Activated CD8-positive, alpha-beta memory T cell treated with anti-CD3 and anti-CD28 coated beads, Interleukin-2, amount 50 U/mL, for 48 hours (primary cell): ENCODE measurements around the gene PKNOX1.
"Not testable (repeated sequence)": the region's sequence is repeated elsewhere in the genome, so short reads cannot be mapped to it uniquely, and the experiment has no call there.

Source experiments
- DNase-seq: peaks from one replicate; pipeline ENCODE4 v3.0.0-alpha.2; 2020

The PKNOX1 gene

DNA sequence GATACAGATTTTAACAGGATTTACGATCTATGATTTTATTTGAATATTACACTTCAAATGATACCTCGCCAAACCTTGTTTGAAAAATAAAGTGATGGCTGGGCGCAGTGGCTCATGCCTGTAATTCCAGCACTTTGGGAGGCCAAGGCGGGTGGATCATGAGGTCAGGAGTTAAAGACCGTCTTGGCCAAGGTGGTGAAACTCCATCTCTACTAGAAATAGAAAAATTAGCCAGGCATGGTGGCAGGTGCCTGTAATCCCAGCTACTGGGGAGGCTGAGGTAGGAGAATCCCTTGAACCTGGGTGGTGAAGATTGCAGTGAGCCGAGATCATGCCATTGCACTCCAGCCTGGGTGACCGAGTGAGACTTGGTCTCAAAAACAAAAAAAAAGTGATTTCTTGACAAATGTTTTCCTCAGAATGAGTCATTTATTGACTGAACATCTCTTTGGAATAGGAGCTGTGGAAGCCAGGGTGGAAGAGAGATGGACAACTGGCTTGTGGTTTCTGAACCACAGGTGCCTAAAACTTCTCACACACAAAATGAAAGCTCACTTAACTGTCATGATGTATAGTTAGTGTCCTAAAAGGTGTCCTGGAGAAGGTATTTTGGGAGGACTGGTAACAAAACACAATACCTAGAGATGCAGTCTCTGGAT, 11.9 kb downstream of the PKNOX1 start:
- DNase-seq: no peak

DNA sequence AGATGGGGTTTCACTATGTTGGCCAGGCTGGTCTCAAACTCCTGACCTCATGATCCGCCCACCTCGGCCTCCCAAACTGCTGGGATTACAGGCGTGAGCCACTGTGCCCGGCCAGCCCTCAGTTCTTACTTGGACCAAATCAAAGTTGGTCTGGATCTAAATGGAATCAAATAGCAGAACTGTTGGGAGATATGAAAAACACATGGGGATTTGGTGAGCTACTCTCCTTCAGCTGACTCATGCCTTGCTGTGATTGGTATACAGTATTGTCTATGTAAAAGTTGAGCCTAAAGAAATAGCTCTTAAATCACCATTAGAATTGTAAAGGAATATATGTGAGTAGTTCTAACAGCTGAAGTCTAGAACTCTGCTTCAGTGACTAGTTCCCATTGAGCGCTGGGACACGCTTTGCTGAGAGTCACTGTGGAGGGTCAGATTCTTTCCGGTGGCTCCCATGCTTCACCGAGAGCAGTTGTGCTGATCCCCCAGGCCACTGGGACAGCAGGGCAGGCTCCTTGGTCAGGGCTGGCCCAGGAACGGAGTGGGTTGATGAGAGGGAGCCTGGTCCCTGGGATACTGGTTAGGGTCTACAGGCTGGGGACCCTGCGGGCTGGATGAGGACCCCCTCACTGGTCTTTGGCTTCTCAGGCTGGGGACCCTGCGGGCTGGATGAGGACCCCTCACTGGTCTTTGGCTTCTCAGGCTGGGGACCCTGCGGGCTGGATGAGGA, 14.0 kb downstream of the PKNOX1 start:
- no peak for DNase-seq

DNA sequence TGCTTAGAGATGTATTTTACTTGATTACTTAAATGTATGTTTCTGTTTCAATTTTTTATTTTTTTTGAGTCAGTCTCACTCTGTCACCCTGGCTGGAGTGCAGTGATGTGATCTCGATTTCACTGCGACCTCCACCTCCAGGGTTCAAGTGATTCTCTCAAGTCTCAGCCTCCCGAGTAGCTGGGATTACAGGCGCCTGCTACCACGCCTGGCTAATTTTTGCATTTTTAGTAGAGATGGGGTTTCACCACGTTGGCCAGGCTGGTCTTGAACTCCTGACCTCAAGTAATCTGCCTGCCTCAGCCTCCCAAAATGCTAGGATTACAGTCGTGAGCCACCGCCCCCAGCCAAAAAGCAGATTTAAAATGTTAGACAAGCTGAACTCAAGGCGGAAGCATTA, 15.0 kb downstream of the PKNOX1 start:
- DNase-seq: not testable (repeated sequence)

DNA sequence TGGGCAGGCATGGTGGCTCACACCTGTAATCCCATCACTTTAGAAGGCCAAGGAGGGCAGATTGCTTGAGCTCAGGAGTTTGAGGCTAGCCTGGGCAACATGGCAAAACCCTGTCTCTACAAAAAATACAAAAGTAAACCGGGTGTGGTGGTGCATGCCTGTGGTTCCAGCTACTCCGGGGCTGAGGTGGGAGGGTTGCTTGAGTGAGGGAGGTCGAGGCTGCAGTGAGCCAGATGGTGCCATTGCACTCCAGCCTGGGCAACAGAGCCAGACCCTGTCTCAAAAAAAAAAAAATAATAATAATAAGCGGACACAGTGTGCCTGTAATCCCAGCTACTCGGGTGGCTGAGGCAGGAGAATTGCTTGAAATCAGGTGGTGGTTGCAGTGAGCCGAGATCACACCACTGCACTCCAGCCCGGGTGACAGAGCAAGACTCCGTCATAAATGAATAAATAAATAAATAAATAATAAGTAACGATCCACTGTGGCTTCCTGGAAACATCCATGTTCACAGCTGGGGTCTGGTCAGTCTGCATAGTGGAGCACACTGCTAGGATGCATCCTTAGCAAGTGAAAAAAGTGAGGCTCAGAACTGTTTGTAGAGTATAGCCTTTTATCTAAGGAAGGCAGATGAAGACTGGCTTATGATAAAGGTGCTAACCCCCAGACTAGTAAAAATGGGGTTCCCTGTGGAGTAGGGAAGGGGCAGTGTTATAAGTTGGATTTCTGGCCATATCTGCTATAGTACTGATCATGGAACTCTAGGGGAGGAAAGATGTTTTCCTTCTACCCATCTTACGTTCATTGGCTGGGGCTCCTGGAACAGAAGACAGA, 15.7 kb downstream of the PKNOX1 start:
- DNase-seq: no peak

DNA sequence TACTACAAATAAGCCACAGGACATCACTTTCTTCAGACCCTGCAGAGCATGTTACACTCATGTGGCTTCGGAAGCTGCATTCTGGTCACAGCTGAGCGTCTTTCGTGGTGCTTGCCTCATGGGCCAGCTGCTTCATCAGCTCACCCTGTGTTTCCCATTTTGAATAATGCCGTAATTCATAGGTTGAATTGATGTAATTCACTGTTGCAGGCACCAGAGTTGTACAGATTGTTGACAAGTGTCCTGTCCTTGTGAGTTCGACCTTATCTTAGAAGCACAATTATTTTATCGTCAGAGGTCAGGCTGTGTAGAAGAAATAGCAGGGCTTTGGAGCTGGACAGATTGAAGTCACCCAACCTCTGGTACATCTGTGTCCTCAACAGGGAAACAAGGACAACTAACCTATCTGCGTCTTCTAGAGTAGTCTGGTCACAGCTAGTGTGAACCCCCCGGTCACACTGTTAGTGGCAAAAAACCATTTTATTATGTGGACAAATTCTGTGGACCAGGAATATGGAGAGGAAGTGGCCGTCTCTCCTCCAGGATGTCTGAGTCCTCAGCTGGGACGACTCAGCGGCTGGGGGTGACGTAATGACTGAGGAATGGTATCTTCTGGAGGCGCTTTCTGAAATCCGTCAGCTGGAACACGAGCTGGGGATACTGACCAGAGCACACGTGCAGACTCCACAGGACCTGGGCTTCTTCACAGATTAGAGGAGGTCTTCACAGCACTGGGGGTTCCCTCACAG, 17.8 kb downstream of the PKNOX1 start:
- DNase-seq: no peak

DNA sequence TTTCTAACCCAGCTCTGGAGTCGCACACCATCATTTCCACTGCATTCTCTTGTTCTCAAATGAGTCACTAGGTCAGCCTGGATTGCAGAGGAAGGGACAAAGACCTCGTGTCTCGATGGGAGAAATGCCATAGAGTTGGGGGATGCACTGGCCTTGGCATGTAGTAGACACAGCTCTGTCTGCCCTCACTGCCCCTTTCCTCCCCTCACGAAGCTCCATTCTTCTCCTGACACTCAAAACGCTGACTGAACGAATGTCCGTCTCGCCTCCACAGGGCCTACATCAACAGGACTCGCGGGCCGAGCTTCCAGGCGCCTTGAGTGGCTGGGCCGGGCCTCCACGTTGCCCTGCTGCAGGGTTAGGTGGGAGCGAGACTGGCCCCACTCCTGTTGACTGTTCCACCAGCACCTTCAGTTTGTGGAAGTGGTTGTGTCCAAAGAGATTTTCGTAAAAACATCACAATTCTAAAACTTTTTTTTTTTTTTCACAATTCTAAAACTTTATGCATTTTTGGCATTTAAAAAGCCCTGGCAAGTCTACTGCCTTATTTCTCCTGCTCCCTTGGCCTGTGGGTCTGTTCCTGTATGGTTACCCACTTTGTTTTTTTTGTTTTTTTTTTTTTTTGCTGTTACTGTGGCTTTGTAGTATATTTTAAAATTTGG, 18.8 kb downstream of the PKNOX1 start:
- DNase-seq: no peak

DNA sequence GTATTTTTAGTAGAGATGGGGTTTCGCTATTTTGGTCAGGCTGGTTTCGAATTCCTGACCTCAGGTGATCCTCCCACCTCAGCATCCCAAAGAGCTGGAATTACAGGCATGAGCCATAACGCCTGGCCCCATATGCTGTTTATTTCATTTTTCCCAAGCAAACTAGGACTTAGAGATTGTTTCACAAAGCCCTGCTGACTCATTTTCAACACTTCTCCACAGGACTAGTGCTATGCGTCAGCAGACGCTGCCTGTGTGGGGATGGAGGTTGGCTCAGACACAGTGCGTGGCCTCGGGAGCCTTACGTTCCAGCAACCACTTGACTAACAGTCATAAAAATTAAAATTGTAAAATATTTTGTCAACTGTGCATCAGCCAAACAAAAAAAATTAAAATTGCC, 22.7 kb downstream of the PKNOX1 start:
- DNase-seq: no peak

DNA sequence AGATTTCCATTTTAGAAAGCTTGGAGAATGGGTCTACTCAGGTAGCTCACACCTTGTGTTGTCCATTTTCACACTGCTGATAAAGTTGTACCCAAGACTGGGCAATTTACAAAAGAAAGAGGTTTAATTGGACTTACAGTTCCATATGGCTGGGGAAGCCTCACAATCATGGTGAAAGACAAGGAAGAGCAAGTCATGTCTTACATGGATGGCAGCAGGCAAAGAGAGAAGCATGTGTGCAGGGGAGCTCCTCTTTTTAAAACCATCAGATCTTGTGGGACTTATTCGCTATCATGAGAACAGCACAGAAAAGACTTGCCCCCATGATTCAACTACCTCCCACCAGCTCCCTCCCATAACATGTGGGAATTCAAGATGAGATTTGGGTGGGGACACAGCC, 23.6 kb downstream of the PKNOX1 start:
- not testable (repeated sequence) for DNase-seq

DNA sequence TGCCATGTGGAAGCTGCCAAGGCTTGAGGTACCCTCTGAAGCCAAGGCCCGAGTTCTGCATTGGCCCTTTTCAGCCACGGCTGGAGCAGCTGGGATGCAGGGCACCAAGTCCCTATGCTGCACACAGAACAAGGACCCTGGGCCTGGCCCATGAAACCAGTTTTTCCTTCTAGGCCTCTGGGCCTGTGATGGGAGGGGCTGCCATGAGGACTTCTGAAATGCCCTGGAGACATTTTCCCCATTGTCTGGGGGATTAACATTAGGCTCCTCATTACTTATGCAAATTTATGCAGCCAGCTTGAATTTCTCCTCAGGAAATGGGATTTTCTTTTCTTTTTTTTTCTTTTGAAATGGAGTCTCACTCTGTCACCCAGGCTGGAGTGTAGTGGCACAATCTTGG, 24.8 kb downstream of the PKNOX1 start:
- not testable (repeated sequence) for DNase-seq

DNA sequence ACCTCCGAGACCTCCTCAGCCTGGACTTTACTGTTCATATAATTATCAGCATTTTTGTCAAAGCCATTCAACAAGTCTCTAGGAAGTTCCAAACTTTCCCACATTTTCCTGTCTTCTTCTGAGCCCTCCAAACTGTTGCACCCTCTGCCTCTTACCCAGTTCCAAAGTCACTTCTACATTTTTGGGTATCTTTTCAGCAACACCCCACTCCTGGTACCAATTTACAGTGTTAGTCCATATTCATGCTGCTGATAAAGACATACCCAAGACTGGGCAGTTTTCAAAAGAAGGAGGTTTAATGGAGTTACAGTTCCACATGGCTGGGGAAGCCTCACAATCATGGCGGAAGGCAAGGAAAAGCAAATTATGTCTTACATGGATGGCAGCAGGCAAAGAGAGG, 25.7 kb downstream of the PKNOX1 start:
- not testable (repeated sequence) for DNase-seq

DNA sequence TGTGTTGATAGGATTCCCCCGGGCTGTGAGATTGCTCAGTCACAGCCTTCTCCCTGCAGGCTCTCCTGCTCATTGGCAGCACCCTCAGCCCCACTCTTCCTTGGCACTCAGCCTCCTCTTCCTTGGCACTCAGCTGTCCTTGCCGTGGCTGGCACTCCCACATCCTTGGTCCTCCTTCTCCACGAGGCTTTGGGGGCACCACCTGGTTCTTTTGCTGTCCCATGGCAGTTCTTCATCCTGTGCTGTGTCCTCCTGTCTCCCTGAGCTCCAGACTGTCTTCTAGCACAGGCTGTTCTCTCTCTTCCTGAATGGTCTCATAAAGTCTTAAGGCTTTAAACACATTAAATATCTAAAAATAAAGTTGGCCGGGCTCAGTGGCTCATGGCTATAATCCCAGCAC, 27.0 kb downstream of the PKNOX1 start:
- DNase-seq: no peak

DNA sequence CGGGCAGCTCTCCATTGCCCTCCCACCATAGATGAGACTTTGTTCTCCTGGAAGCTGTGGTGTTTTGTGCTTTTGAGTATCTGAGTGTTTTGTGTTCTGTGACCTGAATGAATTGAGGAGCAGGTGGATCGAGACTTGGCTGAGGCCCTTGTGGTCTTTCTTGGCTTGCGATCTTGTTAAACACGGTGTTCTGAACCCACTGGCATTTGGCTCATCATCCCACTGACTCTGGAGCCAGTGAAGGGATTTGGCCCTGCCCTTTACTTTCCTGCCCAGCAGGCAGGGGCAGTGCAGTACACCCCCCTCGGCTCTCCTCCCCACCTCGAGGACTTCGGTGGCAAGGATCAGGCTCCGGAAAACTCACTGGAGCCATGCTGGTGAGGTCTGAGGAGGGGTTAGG, 30.6 kb downstream of the PKNOX1 start:
- DNase-seq: no peak

DNA sequence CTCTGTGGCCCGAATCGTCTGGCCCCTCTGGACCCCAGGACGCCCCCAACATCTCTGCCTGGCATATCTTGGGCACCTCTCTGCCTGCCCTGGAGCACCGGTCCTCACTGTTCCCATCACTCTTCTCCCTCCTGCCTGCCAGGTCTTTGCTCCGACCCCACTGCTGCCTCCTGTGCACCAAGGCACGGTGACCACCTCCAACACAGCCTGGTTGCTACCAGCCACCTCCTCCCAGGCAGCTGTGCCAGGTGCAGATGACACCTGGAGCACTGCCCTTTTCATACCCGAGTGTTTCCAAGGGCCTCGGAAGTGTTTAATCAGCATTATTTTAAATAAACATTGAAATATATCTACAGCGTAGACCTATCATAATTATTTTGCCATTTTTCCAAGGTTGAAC, 31.3 kb downstream of the PKNOX1 start:
- DNase-seq: no peak

DNA sequence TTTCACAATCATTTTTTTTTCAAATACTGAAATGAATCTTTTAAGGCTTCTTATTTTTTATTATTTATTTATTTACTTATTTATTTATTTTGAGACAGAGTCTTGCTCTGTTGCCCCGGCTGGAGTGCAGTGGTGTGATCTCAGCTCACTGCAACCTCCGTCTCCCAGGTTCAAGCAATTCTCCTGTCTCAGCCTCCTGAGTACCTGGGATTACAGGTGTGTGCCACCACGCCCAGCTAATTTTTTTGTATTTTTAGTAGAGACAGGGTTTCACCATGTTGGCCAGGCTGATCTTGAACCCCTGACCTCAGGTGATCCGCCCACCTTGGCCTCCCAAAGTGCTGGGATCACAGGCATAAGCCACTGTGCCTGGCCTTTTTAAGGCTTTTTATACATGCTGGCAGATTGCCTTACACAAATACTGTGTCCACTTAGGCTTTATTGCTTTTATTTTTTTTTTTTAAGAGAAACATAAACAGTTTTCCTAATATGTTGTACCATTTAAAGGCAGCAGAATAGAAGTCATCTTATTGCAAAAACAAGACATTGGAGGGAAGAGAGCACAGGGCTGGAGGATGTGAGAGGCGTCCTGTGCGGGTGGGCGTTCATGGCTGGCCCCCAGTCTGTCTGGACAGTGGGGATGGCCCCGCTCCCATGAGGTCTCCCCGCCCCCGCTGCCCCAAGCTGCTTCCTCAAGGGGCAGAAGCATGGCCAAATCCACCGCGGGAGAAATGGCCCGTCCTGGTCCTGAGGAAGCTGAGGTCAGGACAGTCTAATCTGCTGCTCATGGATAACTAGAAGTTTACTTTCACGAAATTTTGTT, 31.9 kb downstream of the PKNOX1 start:
- DNase-seq: not testable (repeated sequence)

DNA sequence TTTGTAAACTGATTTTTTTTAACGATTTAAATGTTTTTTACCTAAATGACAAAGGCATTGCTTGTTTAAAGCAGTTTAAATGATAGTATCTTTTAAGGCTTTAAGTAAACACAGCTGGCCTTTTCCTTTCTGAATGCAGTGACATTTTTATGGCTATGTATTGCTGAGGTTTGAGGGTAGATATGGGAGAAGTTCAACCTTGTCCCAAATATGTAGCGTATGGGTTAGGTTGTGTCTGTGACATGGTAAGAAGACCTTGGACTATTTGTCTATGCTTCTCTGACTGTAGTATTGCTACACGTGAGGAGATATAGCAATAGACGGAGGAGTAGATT, 32.5 kb downstream of the PKNOX1 start:
- no peak for DNase-seq

DNA sequence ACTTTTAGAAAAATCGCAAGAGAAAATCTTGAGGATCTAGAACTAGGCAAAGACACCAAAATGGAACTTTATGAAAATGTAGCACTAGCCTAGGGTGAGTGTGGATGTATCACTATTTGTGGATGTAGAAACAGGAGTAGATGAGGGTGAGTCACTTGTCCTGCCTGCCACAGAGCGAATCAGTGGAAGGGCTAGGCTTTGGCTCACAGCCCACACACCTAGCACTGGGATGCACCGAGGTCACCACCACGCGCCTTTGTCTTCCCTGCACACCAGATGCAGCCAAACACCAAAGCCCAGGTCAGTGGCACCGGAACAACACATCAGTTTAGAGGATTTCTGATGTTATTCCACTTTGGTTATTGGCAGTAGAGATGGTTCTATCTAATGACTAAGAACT, 38.2 kb downstream of the PKNOX1 start:
- no peak for DNase-seq

DNA sequence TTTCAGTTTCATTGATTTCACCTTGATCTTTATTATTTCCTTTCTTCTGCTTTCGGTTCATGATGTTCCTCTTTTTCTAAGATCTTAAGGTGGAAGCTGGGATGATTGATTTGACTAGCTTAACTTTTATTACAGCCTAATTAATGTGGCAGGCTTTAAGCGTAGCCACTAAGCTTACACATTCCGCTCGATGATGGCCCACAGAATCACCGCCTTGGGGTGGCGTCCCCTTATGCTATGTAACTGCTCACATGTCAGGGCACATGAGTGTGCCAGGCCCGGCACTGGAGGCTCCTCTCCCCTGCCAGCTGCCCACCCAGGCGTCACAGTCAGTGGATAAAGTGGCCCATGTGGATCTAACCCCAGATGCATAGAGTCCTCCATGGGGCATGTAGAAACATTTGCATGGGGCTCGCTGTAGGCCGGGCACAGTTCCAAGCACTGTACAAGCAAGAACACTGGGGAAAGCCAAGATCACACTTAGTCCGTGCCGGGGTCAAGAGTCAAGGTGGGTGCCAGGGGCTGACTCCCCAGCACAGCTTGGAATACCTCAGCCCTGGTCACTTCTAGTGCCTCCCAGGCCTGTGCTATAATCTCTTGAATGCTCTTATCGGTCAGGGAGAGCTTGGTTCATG, 41.7 kb downstream of the PKNOX1 start:
- DNase-seq: no peak

DNA sequence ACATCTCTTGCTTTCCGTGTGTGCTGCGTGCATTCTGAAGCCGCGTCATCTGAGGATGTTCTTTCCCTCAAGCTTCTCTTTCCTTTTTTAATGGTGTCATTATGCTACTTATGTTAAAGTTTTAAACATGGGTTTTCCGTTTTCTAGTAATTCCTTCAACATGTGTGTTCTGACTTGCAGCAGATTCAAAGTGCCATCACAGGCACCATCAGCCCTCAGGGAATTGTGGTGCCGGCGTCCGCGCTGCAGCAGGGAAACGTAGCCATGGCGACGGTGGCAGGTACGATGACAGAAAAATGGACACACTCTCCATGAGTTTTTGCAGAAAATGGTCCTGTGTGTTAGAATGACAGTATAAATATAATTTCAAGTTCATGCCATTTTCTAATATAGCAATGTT, 42.4 kb downstream of the PKNOX1 start:
- DNase-seq: no peak

DNA sequence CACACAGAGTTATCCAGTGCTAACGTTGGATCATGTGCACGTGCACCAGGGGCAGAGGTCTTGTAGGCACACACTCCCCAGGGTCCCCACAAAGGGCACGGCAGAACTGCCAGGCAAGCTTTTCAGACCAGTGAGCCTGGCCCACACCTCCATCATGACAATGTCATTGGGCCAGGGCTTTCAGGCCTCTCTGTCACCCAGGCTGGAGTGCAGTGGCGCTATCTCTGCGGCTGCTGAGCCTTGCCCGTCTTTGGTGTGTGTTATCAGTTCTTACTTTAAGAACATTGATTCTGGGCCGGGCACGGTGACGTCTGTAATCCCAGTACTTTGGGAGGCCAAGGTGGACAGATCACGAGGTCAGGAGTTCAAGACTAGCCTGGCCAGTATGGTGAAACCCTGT, 44.2 kb downstream of the PKNOX1 start:
- no peak for DNase-seq

DNA sequence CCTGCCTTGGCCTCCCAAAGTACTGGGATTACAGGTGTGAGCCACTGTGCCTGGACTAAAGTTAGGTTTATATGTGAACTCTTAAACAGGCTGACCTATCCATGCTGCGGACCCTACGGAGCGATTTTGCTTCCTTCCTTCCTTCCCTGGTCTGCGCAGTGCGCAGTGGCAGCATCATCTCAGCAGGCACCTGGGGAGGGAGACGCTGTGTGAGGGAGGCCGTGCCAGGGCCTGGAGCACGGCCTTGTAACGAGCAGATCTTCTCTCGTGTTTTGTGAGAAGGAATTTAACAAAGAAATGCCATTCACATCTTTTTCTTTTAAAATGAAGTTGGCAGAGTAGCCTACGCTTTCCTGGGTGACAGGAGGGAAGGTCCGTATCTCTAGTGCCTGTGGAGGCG, 45.8 kb downstream of the PKNOX1 start:
- no peak for DNase-seq

DNA sequence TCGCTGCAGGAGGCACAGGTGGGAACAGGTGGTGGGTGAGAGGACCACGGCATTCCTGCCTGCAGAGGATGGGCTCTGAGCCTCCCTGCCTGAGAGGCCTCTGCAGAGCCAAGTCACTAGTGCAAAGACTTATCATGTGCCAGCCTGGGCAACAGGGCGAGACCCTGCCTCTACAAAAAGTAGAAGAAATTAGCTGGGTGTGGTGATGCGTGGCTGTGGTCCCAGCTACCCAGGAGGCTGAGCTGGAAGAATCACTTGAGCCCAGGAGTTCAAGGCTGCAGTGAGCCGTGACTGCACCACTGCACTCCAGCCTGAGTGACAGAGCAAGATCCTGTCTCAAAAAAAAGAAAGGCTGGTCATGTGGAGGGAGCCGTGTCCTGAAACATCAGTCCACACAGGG, 46.4 kb downstream of the PKNOX1 start:
- no peak for DNase-seq
